Peyer's patch (tissue), 4 donors: Measurements from ENCODE around the gene LIMS1.

Experiments used
- POLR2A ChIP-seq, 2 donors: fragments of 450-650 bp; IDR thresholded peaks; one replicate each; pipeline ENCODE4 v1.5.1; 2017; ENCODE audit warnings: antibody characterized with exemption in 2 of 2, mild to moderate bottlenecking in 2 of 2, moderate library complexity in 2 of 2
- TF ChIP-seq, protein P1 (sequence below), 6 experiments: fragments of 450-650 bp in 4 of 6; fragments of 200-600 bp in 2 of 6; sonication (generic) in 1 of 6; IDR thresholded peaks; one replicate each; pipeline ENCODE4 v1.5.1; 2017 to 2019; ENCODE audit warnings: antibody characterized with exemption in 6 of 6, mild to moderate bottlenecking in 3 of 6, moderate library complexity in 1 of 6

DNA sequence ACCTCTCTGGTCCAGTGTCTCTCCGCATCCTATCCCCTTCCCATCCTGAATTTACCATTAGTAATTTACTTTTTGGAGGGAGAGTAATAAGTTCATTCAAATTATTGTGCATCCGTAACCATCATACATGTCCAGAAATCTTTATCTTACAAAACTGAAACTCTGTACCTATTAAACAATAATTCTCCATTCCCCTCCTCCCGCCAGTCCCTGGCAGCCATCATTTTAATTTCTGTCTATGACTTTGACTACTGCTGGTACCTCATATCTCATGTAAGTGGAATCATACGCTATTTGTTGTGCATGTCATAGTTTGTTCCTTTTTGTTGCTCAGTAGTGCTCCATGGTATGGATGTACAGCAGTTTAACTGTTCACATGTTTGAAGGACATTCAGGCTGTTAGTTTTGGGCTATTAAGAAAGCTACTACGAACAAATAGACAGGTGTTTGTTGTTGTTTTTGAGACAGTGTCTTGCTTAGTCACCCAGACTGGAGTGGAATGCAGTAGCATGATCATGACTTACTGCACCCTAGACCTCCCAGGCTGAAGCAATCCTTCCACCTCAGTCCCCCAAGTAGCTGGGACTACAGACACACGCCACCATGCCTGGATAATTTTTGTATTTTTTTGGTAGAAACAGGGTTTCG lies 2.0 kb downstream of the LIMS1 start:
- TF ChIP-seq, protein P1, sequence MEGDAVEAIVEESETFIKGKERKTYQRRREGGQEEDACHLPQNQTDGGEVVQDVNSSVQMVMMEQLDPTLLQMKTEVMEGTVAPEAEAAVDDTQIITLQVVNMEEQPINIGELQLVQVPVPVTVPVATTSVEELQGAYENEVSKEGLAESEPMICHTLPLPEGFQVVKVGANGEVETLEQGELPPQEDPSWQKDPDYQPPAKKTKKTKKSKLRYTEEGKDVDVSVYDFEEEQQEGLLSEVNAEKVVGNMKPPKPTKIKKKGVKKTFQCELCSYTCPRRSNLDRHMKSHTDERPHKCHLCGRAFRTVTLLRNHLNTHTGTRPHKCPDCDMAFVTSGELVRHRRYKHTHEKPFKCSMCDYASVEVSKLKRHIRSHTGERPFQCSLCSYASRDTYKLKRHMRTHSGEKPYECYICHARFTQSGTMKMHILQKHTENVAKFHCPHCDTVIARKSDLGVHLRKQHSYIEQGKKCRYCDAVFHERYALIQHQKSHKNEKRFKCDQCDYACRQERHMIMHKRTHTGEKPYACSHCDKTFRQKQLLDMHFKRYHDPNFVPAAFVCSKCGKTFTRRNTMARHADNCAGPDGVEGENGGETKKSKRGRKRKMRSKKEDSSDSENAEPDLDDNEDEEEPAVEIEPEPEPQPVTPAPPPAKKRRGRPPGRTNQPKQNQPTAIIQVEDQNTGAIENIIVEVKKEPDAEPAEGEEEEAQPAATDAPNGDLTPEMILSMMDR (IDR thresholded peaks at IDR 0.05), result no peak
- TF ChIP-seq POLR2A (IDR thresholded peaks at IDR 0.05), result no peak
